SK-N-MC (cell line): ENCODE data around the gene FBXO31.

Experiments
- EZH2 ChIP-seq: fragments of 200-600 bp; sonication (generic); IDR thresholded peaks from one replicate; pipeline ENCODE4 v1.6.1; 2017; ENCODE audit warnings: antibody characterized with exemption
- FOXP2 ChIP-seq: optimal IDR thresholded peaks from 2 replicates; pipeline ENCODE3; 2011; ENCODE audit warnings: mild to moderate bottlenecking, moderate library complexity; ENCODE audit not compliant: insufficient read depth; ENCODE audit errors: extremely low read length, control extremely low read depth
- POLR2AphosphoS5 ChIP-seq: IDR thresholded peaks from 2 replicates; pipeline ENCODE4 v1.6.1; 2012; ENCODE audit warnings: mild to moderate bottlenecking, low read depth, low read length, borderline replicate concordance

- TF ChIP-seq EZH2 (no peak), POLR2AphosphoS5 (no peak), FOXP2 (no peak)
These were observed 34.6 kb upstream of the FBXO31 start for GRCh38 chr16:87418216-87418615.
